B cell (primary cell): ENCODE data around the gene DCLK1. TPM values are rescaled to one million over a fixed set of nuclear protein-coding genes. Genes with fewer than 3 reads are reported as not detected.

Experiments used
- ATAC-seq: fragments of 200-7000 bp; cut with Tn5 transposase; one replicate; pipeline ENCODE4 v1.10.0; 2021; ENCODE audit warnings: low read depth, mild to moderate bottlenecking, moderate number of reproducible peaks, moderate library complexity
- CTCF ChIA-PET: fragments of 350-600 bp; sonication (Branson Sonifier 250); formaldehyde crosslinking; loops from one replicate; lab custom pipeline; 2021; ENCODE audit warnings: antibody characterized with exemption, inconsistent platforms; lab: Charles Lee
- POLR2A ChIA-PET: fragments of 350-600 bp; sonication (Branson Sonifier 250); formaldehyde crosslinking; loops from one replicate; lab custom pipeline; 2021; ENCODE audit warnings: antibody characterized with exemption; lab: Charles Lee
- DNase-seq: peaks from one replicate; pipeline ENCODE4 v3.0.0; 2013
- H2AFZ ChIP-seq: 2 replicates; pipeline ENCODE4 v1.6.1; 2012; ENCODE audit warnings: mild to moderate bottlenecking, low read depth, low read length; ENCODE audit not compliant: insufficient read depth, poor library complexity, severe bottlenecking
- H3K27ac ChIP-seq, 2 donors: 1 replicate in 1 of 2; 2 replicates in 1 of 2; pipeline ENCODE4 v1.5.1; 2012 to 2013; ENCODE audit warnings: low read length in 2 of 2, mild to moderate bottlenecking in 2 of 2, moderate library complexity in 1 of 2
- H3K27me3 ChIP-seq, 4 experiments: fragments of 200-600 bp in 1 of 4; sonication (generic) in 1 of 4; replicated peaks in 1 of 4; 1 replicate in 2 of 4; 2 replicates in 2 of 4; pipeline versions ENCODE4 v1.6.1 to v1.7.0; 2013 to 2016; ENCODE audit warnings: low read length in 3 of 4, mild to moderate bottlenecking in 2 of 4, mixed read lengths in 1 of 4, moderate library complexity in 1 of 4; ENCODE audit not compliant: insufficient read depth in 4 of 4, control insufficient read depth in 3 of 4; ENCODE audit errors: control extremely low read depth in 1 of 4
- H3K36me3 ChIP-seq, 2 experiments: replicated peaks in 1 of 2; 1 replicate in 1 of 2; 2 replicates in 1 of 2; pipeline versions ENCODE4 v1.6.1 to v1.7.1; 2013; ENCODE audit warnings: low read length in 1 of 2; ENCODE audit not compliant: insufficient read depth in 2 of 2, control insufficient read depth in 1 of 2; ENCODE audit errors: control extremely low read depth in 1 of 2, extremely low read depth in 1 of 2
- H3K4me1 ChIP-seq, 2 donors: fragments of 200-600 bp in 1 of 2; sonication (generic) in 1 of 2; 1 replicate in 1 of 2; 2 replicates in 1 of 2; pipeline versions ENCODE4 v1.5.1 to v1.6.1; 2013 to 2017; ENCODE audit warnings: low read length in 2 of 2; ENCODE audit not compliant: control insufficient read depth in 2 of 2, insufficient read depth in 2 of 2
- H3K4me2 ChIP-seq: replicated peaks from 2 replicates; pipeline ENCODE3; 2012; ENCODE audit warnings: mild to moderate bottlenecking, low read depth, low read length; ENCODE audit not compliant: poor library complexity, severe bottlenecking
- H3K4me3 ChIP-seq, 5 experiments: fragments of 200-600 bp in 1 of 5; sonication (generic) in 1 of 5; 1 replicate in 3 of 5; 2 replicates in 2 of 5; pipeline versions ENCODE4 v1.5.1 to v1.7.0; 2011 to 2016; ENCODE audit warnings: low read length in 4 of 5, mild to moderate bottlenecking in 4 of 5, low read depth in 2 of 5, control low read depth in 1 of 5, moderate library complexity in 1 of 5; ENCODE audit not compliant: insufficient read depth in 1 of 5; ENCODE audit errors: control extremely low read depth in 1 of 5, extremely low read depth in 1 of 5
- H3K79me2 ChIP-seq: fragments of 200-600 bp; sonication (generic); one replicate; pipeline ENCODE4 v1.6.0; 2016; ENCODE audit warnings: low read length; ENCODE audit not compliant: control insufficient read depth, insufficient read depth
- H3K9ac ChIP-seq: fragments of 200-600 bp; sonication (generic); 2 replicates; pipeline ENCODE4 v1.6.1; 2017; ENCODE audit warnings: mild to moderate bottlenecking, low read length, moderate library complexity
- H3K9me3 ChIP-seq, 3 donors: one replicate each; pipeline versions ENCODE4 v1.6.1 to v1.7.1; 2013; ENCODE audit warnings: low read length in 2 of 3; ENCODE audit not compliant: control insufficient read depth in 2 of 3, insufficient read depth in 1 of 3; ENCODE audit errors: control extremely low read depth in 1 of 3
- H4K20me1 ChIP-seq: 2 replicates; pipeline ENCODE4 v1.6.0; 2012; ENCODE audit warnings: mild to moderate bottlenecking, low read length; ENCODE audit not compliant: insufficient read depth, control insufficient read depth, poor library complexity, severe bottlenecking
- H3K27ac Mint-ChIP-seq: one replicate; pipeline ENCODE4 v1.8.0; 2021; ENCODE audit warnings: mixed read lengths
- H3K27me3 Mint-ChIP-seq: one replicate; pipeline ENCODE4 v1.8.0; 2021; ENCODE audit warnings: mixed read lengths
- H3K4me1 Mint-ChIP-seq: one replicate; pipeline ENCODE4 v1.8.0; 2021; ENCODE audit warnings: mixed read lengths
- H3K4me3 Mint-ChIP-seq: one replicate; pipeline ENCODE4 v1.8.0; 2021; ENCODE audit warnings: mixed read lengths
- H3K9me3 Mint-ChIP-seq: one replicate; pipeline ENCODE4 v1.8.0; 2022; ENCODE audit warnings: mixed read lengths; ENCODE audit not compliant: insufficient read depth
- CTCF ChIP-seq: fragments of 200-600 bp; IDR thresholded peaks from one replicate; pipeline ENCODE4 v1.8.0; 2022; ENCODE audit warnings: antibody characterized with exemption, mild to moderate bottlenecking
- EZH2 ChIP-seq: IDR thresholded peaks from 2 replicates; pipeline ENCODE4 v1.6.1; 2012; ENCODE audit warnings: borderline replicate concordance, low read depth, mild to moderate bottlenecking, moderate library complexity, low read length; ENCODE audit not compliant: insufficient read depth, poor library complexity, severe bottlenecking
- WGBS: methylation state at CpG from one replicate; pipeline ENCODE4 v1.1.5; 2013; ENCODE audit warnings: missing lambda C conversion rate; ENCODE audit not compliant: insufficient coverage; 5-methylcytosine and 5-hydroxymethylcytosine counted together
- intact Hi-C: fragments of 100-400 bp; cut with micrococcal nuclease; formaldehyde crosslinking; loops from one replicate; pipeline ENCODE4 v1.10.0; 2022
- polyA plus RNA-seq: library from polyadenylated mRNA; depleted of rRNA; stranded (reverse); fragments of >200 nt; gene quantifications from 2 replicates; pipeline ENCODE4 v1.2.3, GENCODE V29; 2012
- total RNA-seq, 2 donors: library from RNA; stranded (reverse); fragments of 120-200 nt in 1 of 2; gene quantifications; 1 replicate in 1 of 2; 2 replicates in 1 of 2; pipeline versions ENCODE4 v1.2.3 to v1.2.4, GENCODE V29; 2013 to 2022

The DCLK1 gene
- total and polyA plus RNA-seq, 2 donors (not counting 1 experiment from before 2014, with no cell fraction given): not detected

GRCh38 chr13:35858665-35859064 is 272.5 kb downstream of the DCLK1 start:
- Histone ChIP-seq H2AFZ (no peak overlapping the region), H3K9me3 (no peaks in the 10 kb centered on the region), H3K9ac (no peak overlapping the region), H3K36me3 (no peaks in the 10 kb centered on the region), H3K4me3 (no peak overlapping the region), H3K79me2 (no peaks in the 10 kb centered on the region), H3K4me1 (no peaks in the 10 kb centered on the region), H4K20me1 (no peaks in the 10 kb centered on the region), H3K27me3 (peaks cover 0 to 4% (median 0%) of the 10 kb centered on the region in 4 experiments), H3K4me2 (no peak overlapping the region), H3K27ac (no peak overlapping the region)
- TF ChIP-seq EZH2 (no peak), CTCF (no peak)
- Mint-ChIP-seq H3K4me1 (no peaks in the 10 kb centered on the region), H3K27ac (no peak overlapping the region), H3K27me3 (peaks cover 17% of the 10 kb centered on the region), H3K4me3 (no peak overlapping the region), H3K9me3 (peaks cover 4% of the 10 kb centered on the region)
- POLR2A ChIA-PET: no interaction called here
- DNase-seq (no peak), ATAC-seq (no peak)
- intact Hi-C loops: no loop called here
- CTCF ChIA-PET: no interaction called here
- WGBS: 88% methylated on average over 1 of the region's 1 CpG

- Histone ChIP-seq H3K27me3 (peaks cover 0 to 4% (median 0%) of the 10 kb centered on the region in 4 experiments), H3K4me1 (no peaks in the 10 kb centered on the region), H3K4me3 (no peak overlapping the region), H3K79me2 (no peaks in the 10 kb centered on the region), H3K27ac (no peak overlapping the region), H3K36me3 (no peaks in the 10 kb centered on the region), H3K9me3 (no peaks in the 10 kb centered on the region), H3K9ac (no peak overlapping the region), H4K20me1 (no peaks in the 10 kb centered on the region), H3K4me2 (no peak overlapping the region), H2AFZ (no peak overlapping the region)
- Mint-ChIP-seq H3K9me3 (peaks cover 4% of the 10 kb centered on the region), H3K27ac (no peak overlapping the region), H3K4me3 (no peak overlapping the region), H3K4me1 (no peaks in the 10 kb centered on the region), H3K27me3 (peaks cover 17% of the 10 kb centered on the region)
- ATAC-seq (no peak), DNase-seq (no peak)
- CTCF ChIA-PET: no interaction called here
- TF ChIP-seq CTCF (no peak), EZH2 (no peak)
- 71% methylated on average over 4 of the region's 4 CpGs for WGBS
- POLR2A ChIA-PET: no interaction called here
- intact Hi-C loops: no loop called here
These were observed 273.4 kb downstream of the DCLK1 start for GRCh38 chr13:35857769-35858168.
